GM21360 (cell line): ENCODE measurements around the gene BEST1.
"Not testable (repeated sequence)": the region's sequence is repeated elsewhere in the genome, so short reads cannot be mapped to it uniquely, and the experiment has no call there.

Experiments used
- ATAC-seq: cut with Tn5 transposase; IDR thresholded peaks from one replicate; pipeline ENCODE4 v1.9.1; 2021; ENCODE audit warnings: mild to moderate bottlenecking, moderate library complexity; ENCODE audit not compliant: unreplicated experiment

BEST1 gene

DNA sequence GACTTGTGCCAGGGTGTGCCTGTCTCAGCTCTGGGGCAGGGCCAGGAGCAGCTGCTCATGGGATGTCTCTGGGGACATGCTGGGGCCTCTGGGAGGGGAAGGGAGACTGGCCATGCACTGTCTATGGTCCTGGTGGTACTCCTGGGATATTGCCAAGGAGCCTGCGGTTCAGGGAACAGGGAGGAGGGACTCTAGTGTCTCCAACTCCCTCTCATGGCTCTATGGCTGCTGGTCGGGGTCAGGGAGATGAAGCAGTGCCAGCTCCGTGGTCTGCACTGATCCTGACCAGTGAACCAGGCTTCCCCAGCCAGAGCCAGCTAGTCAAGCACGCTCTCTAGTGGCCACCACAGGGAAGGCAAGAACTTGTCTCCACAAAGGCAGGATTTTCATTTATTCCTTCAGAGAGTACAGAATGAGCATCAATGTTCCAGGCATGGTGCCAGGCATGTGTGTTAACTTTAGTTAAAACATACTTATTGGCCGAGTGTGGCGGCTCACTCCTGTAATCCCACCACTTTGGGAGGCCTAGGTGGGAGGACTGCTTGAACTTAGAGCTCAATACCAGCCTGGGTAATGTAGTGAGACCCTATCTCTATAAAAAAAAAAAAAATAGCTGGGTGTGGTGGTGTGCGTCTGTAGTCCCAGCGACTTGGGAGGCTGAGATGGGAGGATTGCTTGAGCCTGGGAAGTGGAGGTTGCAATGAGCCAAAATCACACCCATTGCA lies 2.5 kb upstream of the BEST1 start:
- no peak for ATAC-seq

DNA sequence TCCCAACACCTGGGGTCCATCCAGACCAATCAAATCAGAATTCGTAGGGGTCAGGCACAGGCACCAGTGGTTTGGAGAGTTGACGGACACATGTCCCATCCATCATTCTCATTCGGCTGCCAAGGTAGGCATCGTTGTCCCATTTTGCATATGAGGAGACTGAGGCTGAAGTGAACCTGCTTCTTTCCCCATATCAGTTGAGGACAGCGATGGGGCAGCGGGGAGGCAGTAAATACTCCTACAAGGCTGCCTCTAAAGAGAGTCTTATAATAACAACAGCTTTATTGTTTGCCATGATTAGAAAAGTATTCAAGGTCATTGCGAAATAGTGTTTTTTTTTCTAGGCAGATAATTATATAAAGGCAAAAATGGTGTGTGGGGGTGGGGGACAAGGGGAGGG lies 1.6 kb upstream of the BEST1 start:
- ATAC-seq: no peak

DNA sequence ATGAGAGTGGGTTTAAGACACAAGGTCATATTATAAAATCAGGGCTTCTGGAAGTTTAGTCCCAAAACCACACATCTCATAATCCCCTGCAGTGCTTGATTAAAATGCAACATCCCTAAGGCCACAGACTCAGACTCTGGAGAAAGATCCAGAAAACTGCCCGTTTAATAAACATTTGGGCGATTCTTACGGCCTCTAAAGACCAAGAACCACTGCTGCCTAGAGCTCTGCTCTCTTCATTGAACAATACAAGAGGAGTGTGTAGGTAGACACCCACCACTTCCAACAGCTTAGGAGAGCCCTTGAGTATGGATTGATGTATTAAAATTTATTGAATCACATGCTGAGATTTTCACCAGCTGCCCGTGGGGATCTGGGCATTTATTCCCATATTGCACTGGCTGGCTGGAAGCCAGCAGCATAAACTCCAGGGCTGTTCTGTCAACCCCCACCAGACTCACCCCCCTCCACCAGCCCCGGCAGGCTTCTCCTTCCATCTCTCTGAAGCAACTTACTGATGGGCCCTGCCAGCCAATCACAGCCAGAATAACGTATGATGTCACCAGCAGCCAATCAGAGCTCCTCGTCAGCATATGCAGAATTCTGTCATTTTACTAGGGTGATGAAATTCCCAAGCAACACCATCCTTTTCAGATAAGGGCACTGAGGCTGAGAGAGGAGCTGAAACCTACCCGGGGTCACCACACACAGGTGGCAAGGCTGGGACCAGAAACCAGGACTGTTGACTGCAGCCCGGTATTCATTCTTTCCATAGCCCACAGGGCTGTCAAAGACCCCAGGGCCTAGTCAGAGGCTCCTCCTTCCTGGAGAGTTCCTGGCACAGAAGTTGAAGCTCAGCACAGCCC lies 749 bp upstream of the BEST1 start:
- ATAC-seq: no peak

DNA sequence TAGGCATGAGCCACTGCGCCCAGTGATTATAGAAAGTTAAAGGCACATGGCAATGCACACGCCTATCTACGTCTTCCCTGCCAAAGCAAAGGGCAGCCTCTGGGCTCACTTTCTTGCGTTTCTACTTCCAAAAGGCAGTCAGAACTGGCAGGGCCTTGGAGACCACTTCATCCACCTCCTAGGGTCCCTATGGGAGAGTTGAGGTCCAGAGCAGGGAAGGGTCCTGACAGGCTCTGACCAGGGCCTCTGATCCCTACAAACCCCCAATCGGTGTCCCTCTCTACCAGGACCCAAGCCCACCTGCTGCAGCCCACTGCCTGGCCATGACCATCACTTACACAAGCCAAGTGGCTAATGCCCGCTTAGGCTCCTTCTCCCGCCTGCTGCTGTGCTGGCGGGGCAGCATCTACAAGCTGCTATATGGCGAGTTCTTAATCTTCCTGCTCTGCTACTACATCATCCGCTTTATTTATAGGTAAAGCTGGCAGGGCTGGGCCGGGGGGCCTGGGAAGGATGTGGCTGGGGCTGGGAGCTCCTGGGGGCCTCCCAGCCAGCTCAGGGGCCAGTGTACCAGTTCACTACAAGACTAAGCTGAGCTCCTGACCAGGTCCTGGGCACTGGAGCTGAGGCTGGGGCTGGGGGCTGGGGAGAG lies 1.5 kb downstream of the BEST1 start:
- ATAC-seq: no peak

DNA sequence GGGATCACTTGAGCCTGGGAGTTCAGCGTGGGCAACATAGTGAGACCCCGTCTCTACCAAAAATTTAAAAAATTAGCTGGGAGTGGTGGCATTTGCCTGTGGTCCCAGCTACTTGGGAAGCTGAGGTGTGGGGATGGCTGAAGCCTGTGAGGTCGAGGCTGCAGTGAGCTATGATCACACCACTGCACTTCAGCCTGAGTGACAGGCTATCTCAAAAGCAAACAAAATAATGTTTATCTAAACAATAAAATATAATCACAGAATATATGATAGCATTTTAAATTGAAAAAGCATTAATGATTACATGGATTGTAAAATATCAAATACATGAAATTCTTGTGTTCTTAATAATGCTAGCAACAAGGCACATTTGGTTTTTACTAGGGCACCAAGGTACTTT lies 2.7 kb downstream of the BEST1 start:
- no peak for ATAC-seq

DNA sequence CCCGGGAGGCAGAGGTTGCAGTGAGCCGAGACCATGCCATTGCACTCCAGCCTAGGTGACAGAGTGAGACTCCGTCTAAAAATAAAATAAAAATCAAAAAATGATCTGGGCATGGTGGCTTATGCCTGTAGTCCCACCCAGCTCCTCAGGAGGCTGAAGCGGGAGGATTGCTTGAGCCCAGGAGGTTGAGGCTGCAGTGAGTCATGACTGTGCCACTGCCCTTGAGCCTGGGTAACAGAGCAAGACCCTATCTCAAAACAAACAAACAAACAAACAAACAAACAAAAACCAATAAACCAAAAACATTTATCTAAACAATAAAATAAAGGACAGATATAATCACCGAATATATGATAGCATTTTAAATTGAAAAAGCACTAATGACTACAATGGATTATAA lies 3.5 kb downstream of the BEST1 start:
- not testable (repeated sequence) for ATAC-seq

DNA sequence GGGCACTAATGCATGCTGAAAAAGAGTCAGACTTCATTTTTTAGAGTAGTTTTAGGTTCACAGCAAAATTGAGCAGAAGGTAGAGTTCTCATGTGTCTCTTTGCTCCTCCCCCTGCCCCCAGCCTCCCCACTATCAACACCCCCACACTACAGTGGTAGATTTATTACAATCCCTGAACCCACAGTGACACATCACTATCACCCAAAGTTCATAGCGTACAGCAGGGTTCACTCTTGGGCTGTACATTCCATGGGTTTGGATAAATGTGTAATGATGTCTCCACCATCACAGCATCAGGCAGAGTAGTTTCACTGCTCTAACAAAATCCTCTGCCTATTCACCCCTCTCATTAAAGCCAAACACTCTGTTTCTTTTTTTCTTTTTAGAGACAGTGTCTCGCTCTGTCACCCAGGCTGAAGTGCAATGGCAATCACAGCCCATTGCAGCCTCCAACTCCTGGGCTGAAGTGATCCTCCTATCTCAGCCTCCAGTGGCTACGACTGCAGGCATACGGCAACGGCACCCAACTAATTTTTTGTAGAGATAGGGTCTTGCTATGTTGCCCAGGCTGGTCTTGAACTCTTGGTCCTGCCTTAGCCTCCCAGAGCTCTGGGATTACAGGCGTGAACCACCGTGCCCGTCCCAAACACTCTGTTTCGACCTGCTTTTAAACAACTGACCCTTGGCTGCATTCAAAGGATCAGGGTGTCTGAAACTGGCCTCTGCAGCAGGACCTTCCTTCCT lies 4.1 kb downstream of the BEST1 start:
- ATAC-seq: no peak

DNA sequence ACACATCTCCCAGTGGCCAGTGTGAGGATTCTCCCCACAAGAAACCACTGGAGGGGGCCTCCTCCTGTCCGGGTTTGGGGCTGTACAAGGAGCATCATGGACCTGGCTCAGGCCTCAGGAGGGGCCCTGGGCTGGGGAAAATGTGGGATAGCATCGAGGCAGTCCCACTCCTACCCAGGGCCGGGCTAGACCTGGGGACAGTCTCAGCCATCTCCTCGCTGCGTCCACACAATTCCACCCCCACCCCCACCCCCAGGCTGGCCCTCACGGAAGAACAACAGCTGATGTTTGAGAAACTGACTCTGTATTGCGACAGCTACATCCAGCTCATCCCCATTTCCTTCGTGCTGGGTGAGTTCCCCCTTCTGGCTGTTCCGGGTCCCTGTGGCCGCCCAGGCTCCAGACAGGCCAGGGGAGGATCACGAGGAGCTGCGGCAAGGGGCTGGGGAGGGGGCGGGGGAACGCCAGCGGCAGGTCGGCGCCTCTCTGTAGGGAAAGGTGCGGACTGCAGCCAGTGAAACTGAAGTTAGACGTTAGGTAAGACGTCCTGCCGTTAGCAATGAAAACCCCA lies 4.8 kb downstream of the BEST1 start:
- no peak for ATAC-seq

DNA sequence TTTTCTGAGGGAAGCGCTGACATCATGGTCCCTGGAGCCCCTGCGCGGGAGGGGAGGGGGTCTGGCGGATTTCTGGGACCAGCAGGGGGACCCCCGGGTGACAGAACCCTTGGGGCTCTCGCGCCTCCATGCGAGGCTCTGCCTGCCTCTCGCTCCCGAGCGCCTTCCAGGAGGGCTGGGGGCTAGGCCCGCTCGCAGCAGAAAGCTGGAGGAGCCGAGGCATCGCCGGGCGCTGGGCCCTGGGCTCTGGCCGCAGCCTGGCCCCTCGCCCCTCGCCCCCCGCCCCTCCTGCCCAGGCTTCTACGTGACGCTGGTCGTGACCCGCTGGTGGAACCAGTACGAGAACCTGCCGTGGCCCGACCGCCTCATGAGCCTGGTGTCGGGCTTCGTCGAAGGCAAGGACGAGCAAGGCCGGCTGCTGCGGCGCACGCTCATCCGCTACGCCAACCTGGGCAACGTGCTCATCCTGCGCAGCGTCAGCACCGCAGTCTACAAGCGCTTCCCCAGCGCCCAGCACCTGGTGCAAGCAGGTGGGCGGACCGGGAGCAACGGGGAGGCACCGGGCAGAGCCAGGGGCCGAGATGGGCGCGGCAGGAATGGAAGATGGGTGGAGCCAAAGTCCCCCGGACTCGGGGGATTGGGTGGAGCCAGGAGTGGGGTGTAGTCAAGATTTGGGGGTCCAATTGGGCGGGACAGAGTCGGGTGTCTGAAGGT lies 5.4 kb downstream of the BEST1 start:
- no peak for ATAC-seq

DNA sequence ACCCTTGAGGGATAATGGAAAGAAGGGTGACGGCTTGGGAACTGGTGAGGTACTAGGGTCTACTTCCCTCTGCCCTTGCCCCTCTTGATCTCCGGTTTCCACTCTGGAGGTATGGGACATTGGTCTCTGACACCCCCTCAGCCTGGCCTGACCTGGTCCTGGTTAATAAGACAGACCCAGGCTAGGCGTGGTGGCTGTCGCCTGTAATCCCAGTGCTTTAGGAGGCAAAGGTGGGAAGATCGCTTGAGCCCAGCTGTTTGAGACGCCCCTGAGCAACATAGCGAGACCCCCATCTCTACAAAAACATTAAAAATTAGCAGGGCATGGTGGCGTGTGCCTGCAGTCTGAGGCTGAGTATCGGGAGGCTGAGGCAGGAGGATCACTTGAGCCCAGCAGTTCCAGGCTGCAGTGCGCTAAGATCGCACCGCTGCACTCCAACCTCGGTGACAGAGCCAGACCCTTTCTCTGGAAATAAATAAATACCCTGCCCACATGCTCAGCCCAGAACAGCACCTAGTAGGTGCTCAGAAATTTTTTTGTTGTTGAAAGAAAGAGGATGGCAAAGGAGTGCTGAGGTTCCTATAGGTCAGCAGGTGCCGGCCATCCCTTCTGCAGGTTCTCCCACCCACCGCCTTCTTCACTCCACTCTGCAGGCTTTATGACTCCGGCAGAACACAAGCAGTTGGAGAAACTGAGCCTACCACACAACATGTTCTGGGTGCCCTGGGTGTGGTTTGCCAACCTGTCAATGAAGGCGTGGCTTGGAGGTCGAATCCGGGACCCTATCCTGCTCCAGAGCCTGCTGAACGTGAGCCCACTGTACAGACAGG lies 6.3 kb downstream of the BEST1 start:
- no peak for ATAC-seq

DNA sequence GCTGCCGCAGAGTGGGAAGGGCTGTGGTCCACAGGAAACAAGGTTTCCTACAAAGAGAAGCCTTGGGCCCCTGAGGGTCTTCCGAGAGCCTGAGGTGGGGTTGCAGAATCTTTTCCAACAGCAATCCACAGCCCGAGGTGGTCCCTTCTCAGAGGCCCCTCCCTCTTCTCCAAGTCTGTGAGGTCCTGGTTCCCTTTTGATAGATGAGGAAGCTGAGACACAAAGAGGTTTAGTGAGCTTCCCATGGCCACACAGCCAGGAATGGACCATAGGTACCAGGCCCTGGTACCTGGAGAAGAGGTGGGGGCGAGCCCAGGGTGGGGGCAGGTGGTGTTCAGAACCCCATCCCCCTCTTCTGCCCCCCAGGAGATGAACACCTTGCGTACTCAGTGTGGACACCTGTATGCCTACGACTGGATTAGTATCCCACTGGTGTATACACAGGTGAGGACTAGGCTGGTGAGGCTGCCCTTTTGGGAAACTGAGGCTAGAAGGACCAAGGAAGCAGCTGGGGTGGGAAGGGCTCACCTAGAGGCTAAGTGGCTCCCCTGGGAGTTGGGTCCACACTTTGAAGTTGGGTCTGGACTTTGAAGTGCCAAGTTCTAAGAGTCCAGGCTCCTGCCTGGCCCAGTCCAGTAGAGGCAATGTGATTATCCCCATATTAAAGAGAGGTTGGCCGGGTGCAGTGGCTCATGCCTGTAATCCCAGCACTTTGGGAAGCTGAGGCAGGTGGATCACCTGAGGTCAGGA lies 7.0 kb downstream of the BEST1 start:
- ATAC-seq: no peak

DNA sequence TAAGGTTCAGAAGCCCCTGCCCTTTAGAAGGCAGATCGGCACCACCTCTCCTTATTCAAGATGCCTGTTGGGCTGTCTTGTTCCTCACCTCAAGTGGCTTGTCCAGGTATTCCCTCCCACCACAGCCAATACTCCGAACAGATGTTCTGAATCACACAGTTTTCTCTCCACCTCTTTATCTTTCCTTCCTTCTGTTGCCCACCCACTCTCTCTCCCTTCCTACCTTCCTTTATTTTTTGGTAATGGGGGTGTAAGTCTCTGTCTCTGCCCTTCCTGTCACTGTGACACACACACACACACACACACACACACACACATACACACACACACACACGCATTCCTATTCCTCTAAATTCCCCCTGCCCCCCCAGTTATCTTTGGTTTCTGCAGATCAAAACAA lies 8.4 kb downstream of the BEST1 start:
- ATAC-seq: no peak

DNA sequence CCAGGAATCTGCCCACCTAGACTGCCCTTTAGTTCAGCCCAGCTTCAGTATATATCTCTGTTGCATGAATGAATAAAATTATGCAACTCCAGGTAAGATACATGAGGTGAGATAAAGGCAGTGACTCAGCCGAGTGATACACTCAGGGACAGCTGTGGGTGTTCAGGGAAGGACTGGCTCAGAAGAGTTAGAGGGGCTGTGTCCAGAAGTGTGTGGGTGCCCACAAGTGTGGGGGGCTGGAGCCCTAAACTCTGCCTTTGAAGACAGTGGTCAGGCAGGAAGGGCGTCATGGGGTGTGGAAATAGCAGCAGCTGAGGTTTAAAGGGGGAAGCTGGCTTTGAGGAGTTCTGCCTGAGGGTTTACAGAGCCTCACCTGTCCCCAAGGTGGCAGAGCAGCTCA lies 9.0 kb downstream of the BEST1 start:
- ATAC-seq: no peak

DNA sequence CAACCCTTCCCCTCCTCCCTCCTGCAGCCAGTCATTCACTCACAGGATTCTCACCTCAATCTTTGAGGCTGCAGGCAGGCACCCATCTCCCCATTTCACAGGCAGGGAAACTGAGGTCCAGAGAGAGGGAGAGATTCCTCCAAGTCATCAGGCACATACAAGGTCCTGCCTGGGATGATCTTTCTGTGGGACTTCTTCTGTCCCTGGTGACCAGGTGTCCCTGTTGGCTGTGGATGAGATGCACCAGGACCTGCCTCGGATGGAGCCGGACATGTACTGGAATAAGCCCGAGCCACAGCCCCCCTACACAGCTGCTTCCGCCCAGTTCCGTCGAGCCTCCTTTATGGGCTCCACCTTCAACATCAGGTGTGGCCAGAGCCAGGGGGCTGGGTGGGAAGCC lies 9.5 kb downstream of the BEST1 start:
- no peak for ATAC-seq

DNA sequence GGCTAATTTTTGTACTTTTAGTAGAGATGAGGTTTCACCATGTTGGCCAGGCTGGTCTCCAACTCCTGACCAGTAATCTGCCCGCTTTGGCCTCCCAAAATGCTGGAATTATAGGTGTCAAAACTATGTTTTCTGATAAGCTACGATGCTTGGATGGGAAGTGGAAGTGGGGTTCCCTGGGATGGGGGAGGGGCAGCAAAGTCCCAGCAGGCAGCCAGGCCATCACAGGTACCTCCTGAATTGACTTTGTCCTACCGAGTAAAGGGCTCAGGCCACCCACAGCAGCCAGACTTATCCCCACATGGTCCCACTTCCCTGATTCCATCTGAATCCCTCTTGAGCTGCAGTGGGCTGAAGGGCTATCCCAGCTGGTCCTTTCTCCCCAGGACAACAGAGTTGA lies 10.4 kb downstream of the BEST1 start:
- ATAC-seq: no peak

DNA sequence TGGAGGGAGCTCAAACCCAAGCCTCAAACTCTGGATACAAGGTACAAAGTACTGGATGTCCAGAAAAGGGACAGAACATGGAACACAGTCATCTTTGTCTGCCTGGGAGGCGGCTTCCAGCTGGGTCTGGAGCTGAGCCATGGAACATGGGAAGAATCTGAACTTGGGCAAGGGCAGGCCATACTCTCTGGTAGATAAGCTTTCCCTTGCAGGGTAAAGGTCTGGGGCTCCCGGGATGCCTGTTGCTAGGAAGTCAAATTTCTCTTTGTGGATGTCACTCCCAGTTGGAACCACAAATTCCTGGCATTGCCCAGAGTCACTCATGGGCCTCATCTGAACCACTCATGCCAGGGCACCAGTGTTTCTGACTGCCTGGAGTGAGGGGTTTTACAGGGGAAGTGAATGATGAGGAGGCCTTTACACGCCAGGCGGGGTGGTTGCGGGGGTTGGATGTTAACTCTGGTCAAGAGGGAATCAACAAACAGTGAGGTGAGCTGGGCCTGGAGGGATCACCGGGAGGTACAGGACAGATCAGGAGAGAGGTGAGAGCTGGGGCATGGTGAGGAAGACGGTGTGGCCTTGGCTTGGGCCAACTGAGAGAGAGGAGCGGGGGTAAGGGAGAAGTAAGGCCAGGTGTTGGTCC lies 11.5 kb downstream of the BEST1 start:
- ATAC-seq: no peak

DNA sequence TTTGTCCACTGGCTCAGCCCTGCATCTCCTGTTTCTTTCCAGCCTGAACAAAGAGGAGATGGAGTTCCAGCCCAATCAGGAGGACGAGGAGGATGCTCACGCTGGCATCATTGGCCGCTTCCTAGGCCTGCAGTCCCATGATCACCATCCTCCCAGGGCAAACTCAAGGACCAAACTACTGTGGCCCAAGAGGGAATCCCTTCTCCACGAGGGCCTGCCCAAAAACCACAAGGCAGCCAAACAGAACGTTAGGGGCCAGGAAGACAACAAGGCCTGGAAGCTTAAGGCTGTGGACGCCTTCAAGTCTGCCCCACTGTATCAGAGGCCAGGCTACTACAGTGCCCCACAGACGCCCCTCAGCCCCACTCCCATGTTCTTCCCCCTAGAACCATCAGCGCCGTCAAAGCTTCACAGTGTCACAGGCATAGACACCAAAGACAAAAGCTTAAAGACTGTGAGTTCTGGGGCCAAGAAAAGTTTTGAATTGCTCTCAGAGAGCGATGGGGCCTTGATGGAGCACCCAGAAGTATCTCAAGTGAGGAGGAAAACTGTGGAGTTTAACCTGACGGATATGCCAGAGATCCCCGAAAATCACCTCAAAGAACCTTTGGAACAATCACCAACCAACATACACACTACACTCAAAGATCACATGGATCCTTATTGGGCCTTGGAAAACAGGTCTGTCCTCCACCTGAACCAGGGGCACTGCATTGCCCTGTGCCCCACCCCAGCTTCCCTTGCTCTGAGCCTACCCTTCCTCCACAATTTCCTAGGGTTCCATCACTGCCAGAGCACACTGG lies 12.3 kb downstream of the BEST1 start:
- ATAC-seq: no peak

DNA sequence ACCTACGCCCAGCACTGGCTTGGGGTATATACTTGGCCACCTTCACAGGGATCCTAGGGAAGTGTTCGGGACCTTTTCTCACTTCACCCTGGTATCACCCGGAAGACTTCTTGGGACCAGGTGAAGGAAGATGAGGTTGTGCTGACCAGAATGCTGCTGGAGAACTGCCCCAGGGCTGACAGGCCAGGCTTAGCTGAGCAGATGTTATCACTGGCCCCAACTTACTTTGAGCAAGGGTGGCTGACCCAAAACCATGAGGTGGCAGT lies 12.8 kb downstream of the BEST1 start:
- ATAC-seq: no peak
